Iris pigment epithelial cell (primary cell): Measurements from ENCODE around the gene MFAP2.
"Not testable (repeated sequence)": the region's sequence is repeated elsewhere in the genome, so short reads cannot be mapped to it uniquely, and the experiment has no call there.

Experiments used
- DNase-seq: peaks from one replicate; pipeline ENCODE4 v3.0.0-alpha.2; 2011; ENCODE audit warnings: low read depth

MFAP2 gene

DNA sequence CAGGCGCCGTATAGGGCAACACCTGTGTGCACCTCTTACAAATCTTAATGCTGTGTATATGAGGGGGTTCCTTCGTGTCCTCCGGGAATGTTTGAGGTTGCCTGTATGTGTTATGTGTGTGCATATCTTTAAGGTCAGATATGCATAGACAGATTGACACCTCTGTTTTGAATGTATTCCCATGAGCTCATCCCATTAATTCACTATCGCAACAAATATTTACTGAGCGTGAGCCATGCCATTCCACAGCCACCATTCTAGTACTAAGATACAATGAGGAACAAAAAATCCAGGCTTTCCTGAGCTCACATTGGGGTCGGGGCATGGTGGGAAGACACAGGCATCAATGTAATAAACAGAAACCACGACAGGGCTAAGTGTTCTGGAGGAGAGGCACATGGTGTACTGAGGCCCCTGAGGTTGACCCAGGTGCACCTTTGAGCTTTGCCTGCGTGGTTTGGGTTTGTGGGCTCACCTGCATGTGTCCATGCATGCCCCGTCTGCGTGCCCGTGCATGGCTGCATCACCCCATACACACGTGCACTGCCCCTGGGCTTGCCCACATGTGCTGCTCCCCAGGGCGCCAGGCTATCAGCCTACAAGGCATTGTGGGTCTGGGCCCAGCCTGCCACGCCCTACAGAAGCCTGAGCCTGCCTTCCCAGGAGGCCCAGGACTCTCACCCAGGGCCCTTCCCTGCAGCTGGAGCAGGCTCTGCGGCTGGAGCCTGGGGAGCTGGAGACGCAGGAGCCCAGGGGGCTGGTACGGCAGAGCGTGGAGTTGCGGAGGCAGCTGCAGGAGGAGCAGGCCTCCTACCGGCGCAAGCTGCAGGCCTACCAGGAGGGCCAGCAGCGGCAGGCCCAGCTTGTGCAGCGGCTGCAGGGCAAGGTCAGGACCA lies 51.0 kb downstream of the MFAP2 start:
- not testable (repeated sequence) for DNase-seq

DNA sequence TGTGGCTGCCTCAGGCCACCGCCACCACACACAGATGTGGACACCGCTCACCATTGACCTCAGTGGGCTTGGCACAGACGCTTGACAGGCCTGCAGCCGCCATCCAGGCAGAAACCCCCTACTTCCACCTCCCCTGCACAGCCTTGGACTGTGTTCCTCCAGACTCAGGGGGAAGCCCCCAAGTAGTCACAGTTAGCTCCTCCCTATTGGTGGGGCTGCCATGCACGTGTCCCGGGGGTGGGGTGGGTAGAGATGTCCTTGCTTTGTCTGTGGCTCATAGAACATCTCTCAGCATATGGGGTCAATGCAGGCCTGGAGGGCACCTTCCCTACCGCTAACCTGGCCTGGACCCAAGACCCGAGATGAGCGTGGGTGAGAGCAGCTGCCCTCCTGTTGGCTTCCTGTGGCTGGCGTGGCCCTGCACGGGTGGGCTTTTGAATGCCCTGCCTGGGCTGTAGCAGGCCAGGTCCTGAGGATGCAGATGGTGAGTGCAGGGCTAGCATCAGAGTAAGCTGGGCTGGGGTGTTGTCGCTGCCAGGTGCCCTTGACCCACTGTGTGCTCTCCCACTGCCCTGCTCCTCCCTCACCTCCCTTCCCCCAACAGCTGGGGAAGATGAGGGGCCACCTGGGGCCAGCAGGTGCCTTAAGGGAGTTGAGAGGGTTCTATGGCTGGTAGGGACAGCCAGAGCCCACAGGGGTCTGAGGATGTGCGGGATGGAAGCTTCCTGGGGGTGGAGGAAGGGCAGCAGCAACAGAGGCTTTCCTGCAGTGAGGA lies 52.5 kb downstream of the MFAP2 start:
- no peak for DNase-seq

DNA sequence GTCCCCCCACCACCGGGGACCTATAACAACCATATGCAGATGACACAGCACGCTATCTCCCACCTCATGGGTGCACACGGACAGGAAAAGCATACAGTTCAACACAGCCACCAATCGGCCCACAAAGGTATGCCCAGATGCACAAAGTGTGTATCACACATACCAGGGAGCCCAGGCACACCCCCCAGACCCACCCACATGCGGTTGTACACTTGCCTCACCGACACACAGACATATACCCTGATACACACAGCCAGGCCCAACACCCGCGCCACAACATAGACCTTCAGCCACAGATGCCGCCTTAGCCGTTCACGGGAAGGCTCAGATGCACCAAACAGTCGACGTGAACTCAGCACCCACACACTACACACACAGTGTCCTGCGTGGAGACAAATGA lies 53.2 kb downstream of the MFAP2 start:
- no peak for DNase-seq

DNA sequence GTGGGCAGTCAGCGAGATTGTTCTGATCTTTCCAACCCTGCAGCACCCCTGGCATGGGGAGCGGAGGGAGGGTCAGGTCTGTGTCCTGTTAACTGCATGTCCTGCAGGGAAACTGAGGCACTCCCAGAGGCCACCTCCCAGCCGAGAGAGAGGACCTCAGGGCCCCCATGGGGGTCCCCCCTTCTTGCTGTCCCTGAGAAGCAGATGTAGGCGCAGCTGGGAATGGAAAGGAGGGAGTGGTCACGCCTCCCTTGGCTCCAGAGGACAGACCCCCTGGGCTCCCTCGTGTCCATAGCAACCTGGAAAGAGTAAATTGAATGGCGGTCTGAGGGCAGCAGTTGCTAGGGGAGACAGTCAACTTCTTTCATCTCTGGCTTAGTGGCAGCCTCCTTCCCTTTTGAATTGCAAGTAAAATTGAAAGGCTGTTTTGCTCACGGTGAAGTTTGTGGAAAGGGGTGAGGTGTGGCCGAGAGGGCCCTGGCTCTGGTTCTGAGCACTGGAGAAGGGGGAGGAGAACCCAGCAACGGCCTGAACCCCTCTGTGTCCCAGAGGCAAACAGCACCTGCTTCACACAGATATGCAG lies 53.8 kb downstream of the MFAP2 start:
- no peak for DNase-seq

DNA sequence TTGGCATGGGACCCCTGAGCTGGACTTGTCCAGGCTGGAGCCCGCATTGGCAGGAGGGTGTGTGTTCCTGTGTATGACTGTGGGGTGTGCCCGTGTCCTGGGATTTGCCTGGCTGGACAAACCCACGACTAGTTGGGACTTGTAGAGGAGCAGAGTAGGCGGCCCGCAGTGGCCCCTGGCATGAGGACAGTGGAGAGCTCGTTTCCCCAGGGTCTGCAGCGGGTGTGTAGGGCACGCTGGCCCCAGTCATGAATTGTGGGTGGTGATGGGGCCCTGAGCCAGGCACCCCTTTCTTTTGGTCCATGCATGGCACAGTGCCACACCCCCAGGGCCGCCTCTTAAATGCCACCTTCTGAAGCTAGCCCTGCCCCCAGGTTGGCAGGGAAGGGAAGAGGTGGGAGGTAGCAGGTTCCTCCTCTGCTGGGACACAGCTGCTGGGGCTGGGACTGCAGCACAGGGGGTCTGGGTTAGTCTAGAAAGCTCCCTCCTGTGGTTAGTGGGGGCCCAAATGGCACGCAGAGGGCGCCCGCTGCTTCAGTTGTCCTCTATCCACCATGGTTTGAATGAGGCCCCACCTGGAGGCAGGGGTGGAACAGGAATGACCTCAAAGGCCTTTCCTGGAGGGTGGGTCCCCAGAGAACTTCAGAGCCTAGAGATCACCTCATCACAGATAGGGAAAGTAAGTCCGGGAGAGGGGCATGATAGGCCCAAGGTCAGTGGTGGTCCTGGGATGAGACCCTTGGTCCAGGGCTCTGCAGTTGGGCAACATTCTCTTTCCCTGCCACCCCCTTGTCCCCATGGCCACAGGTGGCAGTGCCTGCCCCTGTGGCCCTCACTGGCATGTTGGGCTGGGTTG lies 54.6 kb downstream of the MFAP2 start:
- DNase-seq = no peak

DNA sequence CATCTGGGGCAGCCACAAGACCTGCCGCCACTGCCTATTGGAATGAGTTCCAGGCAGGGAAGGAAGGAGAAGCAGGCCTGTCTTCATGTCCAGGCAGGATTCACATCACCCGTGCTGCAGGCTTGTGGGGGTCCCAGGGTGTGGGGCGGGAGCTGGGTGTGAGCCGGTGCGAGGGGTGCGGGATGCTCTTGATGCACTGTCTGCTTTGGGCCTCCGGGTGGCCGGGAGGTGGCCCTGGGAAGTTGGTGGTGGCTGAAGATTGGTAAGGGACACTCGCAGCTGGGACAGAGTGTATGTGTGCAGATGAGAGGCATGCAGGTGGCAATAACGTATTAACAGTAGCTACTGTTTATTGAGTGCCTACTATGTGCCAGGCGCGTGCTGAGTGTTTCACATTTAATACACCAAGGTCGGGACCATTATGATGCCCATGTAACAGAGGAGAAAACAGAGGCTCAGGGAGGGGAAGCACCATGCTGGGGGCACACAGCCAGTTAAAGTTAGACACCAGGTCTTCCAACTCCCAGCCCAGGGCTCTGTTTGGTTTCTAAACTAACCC lies 55.4 kb downstream of the MFAP2 start:
- no peak for DNase-seq
